Subcutaneous adipose tissue (tissue), 4 donors: ENCODE data around the gene MEP1A. TPM values are rescaled to one million over a fixed set of nuclear protein-coding genes. Genes with fewer than 3 reads are reported as not detected.

Source experiments
- total RNA-seq, 4 donors: library from RNA; depleted of rRNA; stranded (reverse); fragments of >200 nt; gene quantifications; one replicate each; pipeline ENCODE4 v1.1.0, GENCODE V29; 2016
- TF ChIP-seq, protein P1 (sequence below): fragments of 450-650 bp; IDR thresholded peaks from one replicate; pipeline ENCODE4 v1.5.1; 2016; ENCODE audit warnings: low read depth, mild to moderate bottlenecking, control low read depth, antibody characterized with exemption, moderate library complexity

MEP1A gene
- total RNA-seq, 4 donors from 2014 or later: 0.65 TPM; not detected in 3

DNA sequence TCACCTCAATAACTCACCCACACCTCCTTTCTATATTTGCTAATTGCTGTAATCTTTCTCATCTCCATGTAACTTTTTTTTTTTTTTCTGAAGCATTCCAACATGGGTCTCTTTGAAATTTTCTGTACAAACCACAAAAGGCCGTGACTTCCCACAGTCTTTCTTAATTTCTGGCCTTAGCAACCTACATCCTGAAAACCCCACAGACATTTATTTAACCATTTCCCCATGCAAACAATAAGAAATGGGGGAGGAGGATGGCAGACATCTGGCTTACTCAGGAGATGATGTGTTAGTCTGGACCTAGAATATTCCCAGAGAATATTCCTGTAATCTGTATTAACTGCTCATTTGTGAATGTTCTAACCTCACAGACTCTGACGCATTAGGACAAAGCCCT is 57.6 kb downstream of the MEP1A start:
- TF ChIP-seq, protein P1, sequence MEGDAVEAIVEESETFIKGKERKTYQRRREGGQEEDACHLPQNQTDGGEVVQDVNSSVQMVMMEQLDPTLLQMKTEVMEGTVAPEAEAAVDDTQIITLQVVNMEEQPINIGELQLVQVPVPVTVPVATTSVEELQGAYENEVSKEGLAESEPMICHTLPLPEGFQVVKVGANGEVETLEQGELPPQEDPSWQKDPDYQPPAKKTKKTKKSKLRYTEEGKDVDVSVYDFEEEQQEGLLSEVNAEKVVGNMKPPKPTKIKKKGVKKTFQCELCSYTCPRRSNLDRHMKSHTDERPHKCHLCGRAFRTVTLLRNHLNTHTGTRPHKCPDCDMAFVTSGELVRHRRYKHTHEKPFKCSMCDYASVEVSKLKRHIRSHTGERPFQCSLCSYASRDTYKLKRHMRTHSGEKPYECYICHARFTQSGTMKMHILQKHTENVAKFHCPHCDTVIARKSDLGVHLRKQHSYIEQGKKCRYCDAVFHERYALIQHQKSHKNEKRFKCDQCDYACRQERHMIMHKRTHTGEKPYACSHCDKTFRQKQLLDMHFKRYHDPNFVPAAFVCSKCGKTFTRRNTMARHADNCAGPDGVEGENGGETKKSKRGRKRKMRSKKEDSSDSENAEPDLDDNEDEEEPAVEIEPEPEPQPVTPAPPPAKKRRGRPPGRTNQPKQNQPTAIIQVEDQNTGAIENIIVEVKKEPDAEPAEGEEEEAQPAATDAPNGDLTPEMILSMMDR: no peak

- TF ChIP-seq, protein P1: no peak
These were observed 69.2 kb downstream of the MEP1A start for GRCh38 chr6:46862381-46862780.

- TF ChIP-seq, protein P1: no peak
These were observed 70.6 kb downstream of the MEP1A start for GRCh38 chr6:46863791-46864190.

DNA sequence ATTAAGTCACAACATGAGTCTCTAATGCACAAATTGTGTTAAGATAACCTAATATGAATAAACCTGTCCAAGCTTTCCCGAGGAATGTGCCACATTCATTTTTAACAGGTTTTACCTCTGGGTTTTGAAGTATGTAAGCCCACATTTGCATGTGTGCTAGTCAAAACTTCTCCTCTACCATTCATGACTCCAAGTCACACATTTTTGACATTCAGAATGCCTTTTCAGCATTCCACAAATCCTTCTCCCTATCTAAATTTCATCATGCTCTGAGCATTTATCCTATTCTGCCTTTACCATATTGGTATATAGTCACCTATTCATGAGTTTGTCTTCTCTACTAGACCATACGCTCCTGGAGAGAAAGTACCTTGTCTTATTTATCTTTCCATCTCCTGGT is 72.0 kb downstream of the MEP1A start:
- TF ChIP-seq, protein P1: no peak

- TF ChIP-seq, protein P1: no peak
These were observed 74.2 kb downstream of the MEP1A start for GRCh38 chr6:46867411-46867810.

DNA sequence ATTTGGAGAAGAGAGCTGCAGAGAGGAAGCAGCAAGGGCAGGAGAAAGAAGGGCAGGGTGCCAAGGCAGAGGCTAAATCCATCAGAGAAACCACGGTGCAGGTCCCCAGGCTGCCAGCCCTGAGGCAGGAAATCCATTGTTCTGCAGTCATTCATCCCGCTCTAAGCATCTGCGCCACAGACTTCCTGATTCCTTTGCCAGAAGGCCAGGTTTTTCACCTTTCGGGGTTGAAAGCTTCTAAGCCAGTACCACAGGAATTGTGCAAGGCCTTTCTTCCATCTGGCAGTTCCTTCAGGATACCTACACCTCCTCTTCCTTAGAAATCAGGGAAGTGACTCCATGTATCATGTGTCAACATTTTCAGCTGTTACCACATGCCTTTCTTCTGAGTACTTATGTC is 82.9 kb downstream of the MEP1A start:
- TF ChIP-seq, protein P1: no peak

GRCh38 chr6:46879003-46879402 is 85.8 kb downstream of the MEP1A start:
- TF ChIP-seq, protein P1: no peak
